ENCODE data around the gene SLC39A5. TPM values are rescaled to one million over a fixed set of nuclear protein-coding genes. Genes with fewer than 3 reads are reported as not detected.
A peak's percentile ranks its signal among the peaks of the same experiment; 100 is the strongest.

Gene SLC39A5
- total RNA-seq, 1 donor, result not detected

- DNase-seq (ENCODE audit: low read depth), result no peak
- no peak overlapping the region for H3K4me3 ChIP-seq (ENCODE audit: low read depth, low read length)
- TF ChIP-seq CTCF (IDR thresholded peaks at IDR 0.05; ENCODE audit: insufficient read depth, low read depth, low read length), result no peak
Observed at GRCh38 chr12:56216461-56216860, 13.4 kb upstream of the SLC39A5 start.

DNA sequence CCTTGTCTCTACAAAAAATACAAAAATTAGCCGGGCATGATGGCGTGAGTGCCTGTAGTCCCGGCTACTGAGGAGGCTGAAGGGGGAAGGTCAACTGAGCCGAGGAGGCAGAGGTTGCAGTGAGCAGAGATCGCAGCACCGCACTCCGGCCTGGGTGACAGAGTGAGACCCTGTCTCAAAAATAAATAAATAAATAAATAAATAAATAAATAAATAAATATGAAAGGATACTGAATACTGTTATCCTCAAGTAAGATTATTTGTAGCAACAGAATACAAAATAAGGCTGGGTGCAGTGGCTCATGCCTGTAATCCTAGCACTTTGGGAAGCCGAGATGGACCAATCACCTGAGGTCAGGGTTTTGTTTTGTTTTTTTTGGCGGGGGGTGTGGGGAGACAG, 10.0 kb upstream of the SLC39A5 start:
- no peak for DNase-seq (ENCODE audit: low read depth)
- no peak for TF ChIP-seq CTCF (IDR thresholded peaks at IDR 0.05; ENCODE audit: insufficient read depth, low read depth, low read length)
- H3K4me3 ChIP-seq (ENCODE audit: low read depth, low read length), result peak overlapping the region; percentile 88

GRCh38 chr12:56220611-56221231, 9.1 kb upstream of the SLC39A5 start:
- TF ChIP-seq CTCF (IDR thresholded peaks at IDR 0.05; ENCODE audit: insufficient read depth, low read depth, low read length), result no peak
- H3K4me3 ChIP-seq (ENCODE audit: low read depth, low read length), result peak overlapping the region; percentile 88
- DNase-seq (ENCODE audit: low read depth), result peak; percentile 65

DNA sequence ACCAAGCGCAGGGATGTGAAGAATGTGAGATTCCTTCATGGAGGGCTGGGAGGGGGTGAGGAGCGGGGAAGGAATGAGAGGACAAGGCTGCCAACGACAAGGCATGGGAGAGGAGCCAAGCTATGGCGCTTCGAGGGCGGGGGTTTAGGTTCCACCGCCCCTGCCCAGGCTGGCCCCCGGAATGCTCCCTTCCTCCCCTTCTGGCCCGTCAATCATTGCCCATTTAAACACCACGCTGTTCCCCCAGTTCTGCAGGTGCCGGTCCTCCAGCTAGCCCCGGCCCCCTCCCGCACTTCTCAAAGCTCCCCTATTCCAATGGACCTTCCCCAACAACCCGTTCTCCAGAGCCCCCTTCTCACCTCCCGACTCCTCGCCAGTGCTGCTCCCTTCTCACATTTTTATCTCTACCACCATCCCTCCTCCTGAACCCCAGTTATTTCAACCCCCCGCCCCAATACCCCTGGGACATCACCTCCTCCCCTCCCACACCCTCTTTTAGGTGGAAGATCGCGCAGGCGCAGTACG, 8.6 kb upstream of the SLC39A5 start:
- peak overlapping the region; percentile 88 for H3K4me3 ChIP-seq (ENCODE audit: low read depth, low read length)
- no peak for TF ChIP-seq CTCF (IDR thresholded peaks at IDR 0.05; ENCODE audit: insufficient read depth, low read depth, low read length)
- DNase-seq (ENCODE audit: low read depth), result peak; percentile 66

GRCh38 chr12:56221757-56222530, 7.9 kb upstream of the SLC39A5 start, which contains the start of gene RNF41:
Gene RNF41 (minus strand): TSS chr12:56221922. CDS start chr12:56214047, 7,875 bp downstream.
- no peak for TF ChIP-seq CTCF (IDR thresholded peaks at IDR 0.05; ENCODE audit: insufficient read depth, low read depth, low read length)
- peak; percentile 99 for DNase-seq (ENCODE audit: low read depth)
- H3K4me3 ChIP-seq (ENCODE audit: low read depth, low read length), result peak within 1 kb of the TSS; percentile 88

DNA sequence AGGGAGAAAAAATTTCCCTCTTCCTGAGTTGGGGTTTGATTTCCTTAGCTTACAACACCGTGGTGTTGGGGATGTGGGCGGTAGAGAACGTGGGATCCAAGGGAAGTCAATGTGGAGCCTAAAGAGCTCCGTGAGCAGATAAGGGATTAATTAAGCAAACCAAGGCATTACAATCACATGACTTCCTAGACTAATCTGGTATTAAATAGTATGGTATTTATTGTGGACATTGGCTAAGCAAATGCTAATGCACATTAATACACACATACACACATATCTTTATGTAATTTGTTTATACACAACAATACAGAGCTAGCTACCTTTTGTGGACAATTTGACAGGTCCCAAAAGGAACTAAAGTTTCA, 7.3 kb upstream of the SLC39A5 start:
- no peak for DNase-seq (ENCODE audit: low read depth)
- H3K4me3 ChIP-seq (ENCODE audit: low read depth, low read length), result peak overlapping the region; percentile 88

More for the DNA sequence above, 7.3 kb upstream of the SLC39A5 start:
- TF ChIP-seq CTCF (IDR thresholded peaks at IDR 0.05; ENCODE audit: insufficient read depth, low read depth, low read length), result no peak
